ENCODE measurements around the gene RFX5.
A peak's percentile ranks its signal among the peaks of the same experiment; 100 is the strongest.
"Not testable (repeated sequence)": the region's sequence is repeated elsewhere in the genome, so short reads cannot be mapped to it uniquely, and the experiment has no call there.

The RFX5 gene

GRCh38 chr1:151346769-151347522 is at the start of gene RFX5:
TSS of gene RFX5 (minus strand) at chr1:151347252. CDS start at chr1:151346320, 932 bp downstream.
- peak; percentile 99 to 100 for DNase-seq

- DNase-seq: not testable (repeated sequence)
Measured at GRCh38 chr1:151396265-151396664, 49.2 kb upstream of the RFX5 start.

- no peak for DNase-seq
Measured at GRCh38 chr1:151393583-151393982, 46.5 kb upstream of the RFX5 start.

- no peak for DNase-seq
Measured at GRCh38 chr1:151391079-151391563, 44.1 kb upstream of the RFX5 start.

- DNase-seq: not testable (repeated sequence)
Measured at GRCh38 chr1:151390221-151391078, 43.4 kb upstream of the RFX5 start.

- DNase-seq: no peak
Measured at GRCh38 chr1:151386002-151386401, 39.0 kb upstream of the RFX5 start.

- no peak for DNase-seq
Measured at GRCh38 chr1:151384584-151384983, 37.5 kb upstream of the RFX5 start.

GRCh38 chr1:151377150-151377884 is 30.3 kb upstream of the RFX5 start:
- DNase-seq: no peak

- DNase-seq: no peak
Measured at GRCh38 chr1:151373196-151373595, 26.1 kb upstream of the RFX5 start.

- DNase-seq: peak; percentile 92 to 95
Measured at GRCh38 chr1:151372058-151372934, 25.2 kb upstream of the RFX5 start, which contains the start of gene SELENBP1. TSS of gene SELENBP1 (minus strand) at chr1:151372705. CDS start at chr1:151372641, 64 bp downstream.

- peak; percentile 78 to 91 for DNase-seq
Measured at GRCh38 chr1:151371370-151372057, 24.5 kb upstream of the RFX5 start.

- no peak for DNase-seq
Measured at GRCh38 chr1:151370211-151370911, 23.3 kb upstream of the RFX5 start.

GRCh38 chr1:151369621-151370048 is 22.6 kb upstream of the RFX5 start:
- no peak for DNase-seq

GRCh38 chr1:151369302-151369610 is 22.2 kb upstream of the RFX5 start:
- DNase-seq: no peak

- DNase-seq: no peak
Measured at GRCh38 chr1:151368393-151369301, 21.6 kb upstream of the RFX5 start.

- no peak for DNase-seq
Measured at GRCh38 chr1:151367658-151368392, 20.8 kb upstream of the RFX5 start.

- no peak for DNase-seq
Measured at GRCh38 chr1:151364996-151365395, 17.9 kb upstream of the RFX5 start.

- DNase-seq: no peak
Measured at GRCh38 chr1:151362308-151363155, 15.5 kb upstream of the RFX5 start.

All from SHP77 (cell line).